OCI-LY3 (cell line): ENCODE data around the gene G6PD.
"Not testable (repeated sequence)": the region's sequence is repeated elsewhere in the genome, so short reads cannot be mapped to it uniquely, and the experiment has no call there.

ENCODE experiments used
- H2AFZ ChIP-seq: fragments of 200-600, 300-600 bp; shearing (Covaris generic); 2 replicates; pipeline ENCODE4 v1.6.0; 2014; ENCODE audit warnings: antibody characterized with exemption, low read depth, low read length
- H3K27ac ChIP-seq: fragments of 200-600, 300-600 bp; sonication (generic); 2 replicates; pipeline ENCODE4 v1.5.1; 2014; ENCODE audit warnings: mild to moderate bottlenecking, low read length, moderate library complexity, mixed read lengths
- H3K27me3 ChIP-seq: fragments of 200-600, 300-600 bp; sonication (generic); 2 replicates; pipeline ENCODE4 v1.6.1; 2014; ENCODE audit warnings: low read depth, low read length, mixed read lengths
- H3K36me3 ChIP-seq: fragments of 200-600, 300-600 bp; sonication (generic); replicated peaks from 2 replicates; pipeline ENCODE3; 2014; ENCODE audit warnings: low read depth, low read length, mixed read lengths
- H3K4me1 ChIP-seq: fragments of 300-600, 200-600 bp; sonication (generic); 2 replicates; pipeline ENCODE4 v1.6.1; 2014; ENCODE audit warnings: low read length, mixed read lengths
- H3K4me2 ChIP-seq: fragments of 200-600, 300-600 bp; sonication (generic); 2 replicates; pipeline ENCODE4 v1.6.1; 2014; ENCODE audit warnings: low read length, mixed read lengths
- H3K4me3 ChIP-seq: fragments of 300-600, 200-600 bp; sonication (generic); 2 replicates; pipeline ENCODE4 v1.5.1; 2014; ENCODE audit warnings: antibody characterized with exemption, mild to moderate bottlenecking, low read length, moderate library complexity
- H3K79me2 ChIP-seq: fragments of 300-600, 200-600 bp; shearing (Covaris generic); 2 replicates; pipeline ENCODE4 v1.6.1; 2014; ENCODE audit warnings: mild to moderate bottlenecking, low read length, mixed read lengths
- H3K9ac ChIP-seq: fragments of 300-600, 200-600 bp; shearing (Covaris generic); 2 replicates; pipeline ENCODE4 v1.6.0; 2014; ENCODE audit warnings: mild to moderate bottlenecking, low read length, moderate library complexity
- H3K9me3 ChIP-seq: fragments of 200-600, 300-600 bp; shearing (Covaris generic); 2 replicates; pipeline ENCODE4 v1.6.1; 2014; ENCODE audit warnings: low read length, mixed read lengths; ENCODE audit not compliant: insufficient read depth
- H4K20me1 ChIP-seq: fragments of 200-600, 300-600 bp; sonication (generic); 2 replicates; pipeline ENCODE4 v1.6.1; 2016; ENCODE audit warnings: low read length, mixed read lengths; ENCODE audit not compliant: insufficient read depth
- CTCF ChIP-seq: fragments of 200-600, 300-600 bp; sonication (generic); IDR thresholded peaks from 2 replicates; pipeline ENCODE4 v1.5.1; 2014; ENCODE audit warnings: antibody characterized with exemption, low read length, low read depth
- EZH2phosphoT487 ChIP-seq: fragments of 200-600 bp; shearing (Covaris generic); IDR thresholded peaks from 2 replicates; pipeline ENCODE4 v1.6.1; 2018; ENCODE audit warnings: antibody characterized with exemption, mixed run types, low read depth

Gene G6PD

GRCh38 chrX:154592505-154592904 lies 45.9 kb upstream of the G6PD start:
- H3K27ac ChIP-seq: no peak overlapping the region
- H3K4me1 ChIP-seq: no peaks in the 10 kb centered on the region
- H4K20me1 ChIP-seq: no peaks in the 10 kb centered on the region
- no peaks in the 10 kb centered on the region for H3K9me3 ChIP-seq
- no peaks in the 10 kb centered on the region for H3K36me3 ChIP-seq
- TF ChIP-seq EZH2phosphoT487 (no peak), CTCF (no peak)
- H3K4me3 ChIP-seq: no peak overlapping the region
- no peak overlapping the region for H3K9ac ChIP-seq
- no peaks in the 10 kb centered on the region for H3K79me2 ChIP-seq
- H3K4me2 ChIP-seq: no peak overlapping the region
- peaks cover 3% of the 10 kb centered on the region; the same call in 1 of the 2 replicates for H3K27me3 ChIP-seq
- no peak overlapping the region for H2AFZ ChIP-seq

DNA sequence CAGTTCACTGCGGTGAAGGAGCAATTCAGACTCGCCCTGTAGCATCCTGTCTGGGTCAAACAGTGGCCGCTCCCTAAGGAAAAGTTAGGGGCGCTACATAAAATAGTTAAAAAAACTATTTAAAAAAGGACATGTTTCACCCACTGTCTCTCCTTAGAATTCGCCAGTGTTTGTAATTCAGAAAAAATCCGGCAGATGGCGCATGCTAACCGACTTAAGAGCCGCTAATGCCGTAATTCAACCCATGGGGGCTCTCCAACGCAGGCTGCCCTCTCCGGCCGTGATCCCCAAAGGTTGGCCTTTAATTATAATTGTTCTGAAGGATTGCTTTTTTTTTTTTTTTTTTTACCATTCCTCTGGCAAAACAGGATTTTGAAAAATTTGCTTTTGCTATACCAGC lies 43.8 kb upstream of the G6PD start:
- not testable (repeated sequence) for H2AFZ ChIP-seq, H3K27me3 ChIP-seq, H3K9me3 ChIP-seq, H4K20me1 ChIP-seq, H3K4me1 ChIP-seq, H3K36me3 ChIP-seq, H3K9ac ChIP-seq, H3K79me2 ChIP-seq, H3K27ac ChIP-seq, H3K4me2 ChIP-seq, H3K4me3 ChIP-seq

GRCh38 chrX:154584585-154585183 lies 38.0 kb upstream of the G6PD start, which contains the start of gene CTAG1A:
TSS of gene CTAG1A (plus strand) at chrX:154585133. CDS start at chrX:154585207, 74 bp downstream.
- H3K4me3 ChIP-seq, H3K4me2 ChIP-seq, H2AFZ ChIP-seq, H3K27me3 ChIP-seq, H3K9ac ChIP-seq, H3K27ac ChIP-seq, H3K9me3 ChIP-seq, H3K4me1 ChIP-seq, H4K20me1 ChIP-seq, H3K79me2 ChIP-seq, H3K36me3 ChIP-seq: not testable (repeated sequence)

- not testable (repeated sequence) for H2AFZ ChIP-seq, H3K9ac ChIP-seq, H3K36me3 ChIP-seq, H3K79me2 ChIP-seq, H4K20me1 ChIP-seq, H3K4me1 ChIP-seq, H3K27ac ChIP-seq, H3K4me3 ChIP-seq, H3K9me3 ChIP-seq, H3K4me2 ChIP-seq, H3K27me3 ChIP-seq
Observed at GRCh38 chrX:154582994-154583393, 36.3 kb upstream of the G6PD start.

GRCh38 chrX:154575076-154575475 lies 28.4 kb upstream of the G6PD start:
- H3K4me1 ChIP-seq, H3K36me3 ChIP-seq, H3K79me2 ChIP-seq, H3K4me2 ChIP-seq, H2AFZ ChIP-seq, H3K27ac ChIP-seq, H3K27me3 ChIP-seq, H3K4me3 ChIP-seq, H3K9me3 ChIP-seq, H4K20me1 ChIP-seq, H3K9ac ChIP-seq: not testable (repeated sequence)

- H3K27me3 ChIP-seq, H3K4me1 ChIP-seq, H3K9ac ChIP-seq, H3K36me3 ChIP-seq, H3K4me3 ChIP-seq, H4K20me1 ChIP-seq, H3K27ac ChIP-seq, H3K79me2 ChIP-seq, H2AFZ ChIP-seq, H3K4me2 ChIP-seq, H3K9me3 ChIP-seq: not testable (repeated sequence)
Observed at GRCh38 chrX:154573061-154573460, 26.4 kb upstream of the G6PD start.

- not testable (repeated sequence) for H4K20me1 ChIP-seq, H3K79me2 ChIP-seq, H3K27ac ChIP-seq
Observed at GRCh38 chrX:154570361-154570760, 23.7 kb upstream of the G6PD start.

DNA sequence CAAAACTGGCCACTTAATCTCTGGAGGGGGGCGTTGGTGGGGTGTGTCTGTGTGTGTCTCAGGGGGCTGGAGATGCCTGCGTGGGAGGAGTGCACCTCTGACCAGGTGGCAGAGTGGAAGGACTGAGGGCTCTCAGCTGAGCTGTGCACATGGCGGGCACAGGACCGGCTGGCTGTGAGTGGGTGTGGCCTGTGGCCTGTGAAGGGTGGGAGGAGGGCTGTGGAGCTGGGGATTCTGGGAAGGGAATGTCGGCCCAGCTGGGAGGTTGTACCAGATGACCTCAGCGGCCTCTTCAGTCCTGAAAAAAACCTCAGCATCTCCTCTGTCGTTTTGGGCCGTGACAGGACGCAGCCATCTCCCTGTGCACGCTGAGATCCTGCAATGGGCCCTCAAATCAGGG lies 15.6 kb upstream of the G6PD start:
- not testable (repeated sequence) for H2AFZ ChIP-seq

More at GRCh38 chrX:154570361-154570760, 23.7 kb upstream of the G6PD start:
- not testable (repeated sequence) for H3K4me1 ChIP-seq, H3K4me3 ChIP-seq, H2AFZ ChIP-seq, H3K9me3 ChIP-seq, H3K9ac ChIP-seq, H3K27me3 ChIP-seq, H3K4me2 ChIP-seq, H3K36me3 ChIP-seq

DNA sequence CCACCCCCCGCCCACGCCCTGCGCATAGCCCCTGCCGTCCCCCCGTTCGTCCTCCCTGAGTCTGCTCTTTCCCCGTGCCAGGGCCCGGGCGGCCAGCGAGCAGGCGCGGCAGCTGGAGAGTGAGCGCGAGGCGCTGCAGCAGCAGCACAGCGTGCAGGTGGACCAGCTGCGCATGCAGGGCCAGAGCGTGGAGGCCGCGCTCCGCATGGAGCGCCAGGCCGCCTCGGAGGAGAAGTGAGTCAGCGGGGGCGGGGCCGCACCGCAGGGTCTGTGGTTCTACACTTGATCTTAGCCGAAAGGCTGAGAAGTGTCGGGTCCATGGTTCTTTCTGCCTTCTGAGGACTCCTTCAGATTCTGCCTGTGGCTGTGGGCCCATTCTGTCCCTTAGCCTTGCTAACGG lies 13.7 kb upstream of the G6PD start:
- H3K4me3 ChIP-seq, H2AFZ ChIP-seq, H3K27me3 ChIP-seq, H3K27ac ChIP-seq, H3K9me3 ChIP-seq, H3K4me2 ChIP-seq, H3K4me1 ChIP-seq, H3K36me3 ChIP-seq, H3K9ac ChIP-seq, H3K79me2 ChIP-seq, H4K20me1 ChIP-seq: not testable (repeated sequence)

More for the DNA sequence above, 15.6 kb upstream of the G6PD start:
- not testable (repeated sequence) for H3K9me3 ChIP-seq, H3K4me3 ChIP-seq, H4K20me1 ChIP-seq, H3K4me1 ChIP-seq, H3K9ac ChIP-seq, H3K79me2 ChIP-seq, H3K27ac ChIP-seq, H3K27me3 ChIP-seq, H3K4me2 ChIP-seq, H3K36me3 ChIP-seq
